WERI-Rb-1 (cell line): ENCODE measurements around the gene PIBF1.

Source experiments
- DNase-seq: peaks from one replicate; pipeline ENCODE4 v3.0.0-alpha.2; 2020
- H3K27ac ChIP-seq: fragments of 250-450 bp; sonication (Bioruptor Pico); 2 replicates; pipeline ENCODE4 v1.5.1; 2020; ENCODE audit warnings: mild to moderate bottlenecking, moderate library complexity
- H3K27me3 ChIP-seq: fragments of 250-450 bp; sonication (Bioruptor Pico); 2 replicates; pipeline ENCODE4 v1.5.1; 2021; ENCODE audit warnings: mild to moderate bottlenecking, low read depth, moderate library complexity; ENCODE audit not compliant: insufficient read depth, severe bottlenecking
- H3K36me3 ChIP-seq: fragments of 250-450 bp; sonication (Bioruptor Pico); 2 replicates; pipeline ENCODE4 v1.5.1; 2020; ENCODE audit warnings: mild to moderate bottlenecking, moderate library complexity
- H3K4me3 ChIP-seq: 2 replicates; pipeline ENCODE4 v1.5.1; 2011; ENCODE audit warnings: low read depth, mild to moderate bottlenecking, control low read depth, low read length
- H3K9me3 ChIP-seq: fragments of 250-450 bp; sonication (Bioruptor Pico); 2 replicates; pipeline ENCODE4 v1.5.1; 2021; ENCODE audit warnings: mild to moderate bottlenecking, moderate library complexity; ENCODE audit not compliant: severe bottlenecking
- CTCF ChIP-seq: IDR thresholded peaks from 2 replicates; pipeline ENCODE4 v1.5.1; 2011; ENCODE audit warnings: low read depth, mild to moderate bottlenecking, control low read depth, inconsistent platforms, low read length

PIBF1 gene

GRCh38 chr13:73001971-73002370 lies 220.0 kb downstream of the PIBF1 start:
- Histone ChIP-seq H3K27me3 (no peaks in the 10 kb centered on the region), H3K4me3 (no peak overlapping the region), H3K27ac (no peak overlapping the region), H3K9me3 (no peaks in the 10 kb centered on the region), H3K36me3 (no peaks in the 10 kb centered on the region; the same call in none of the 2 replicates)
- no peak for DNase-seq
- no peak for TF ChIP-seq CTCF

DNA sequence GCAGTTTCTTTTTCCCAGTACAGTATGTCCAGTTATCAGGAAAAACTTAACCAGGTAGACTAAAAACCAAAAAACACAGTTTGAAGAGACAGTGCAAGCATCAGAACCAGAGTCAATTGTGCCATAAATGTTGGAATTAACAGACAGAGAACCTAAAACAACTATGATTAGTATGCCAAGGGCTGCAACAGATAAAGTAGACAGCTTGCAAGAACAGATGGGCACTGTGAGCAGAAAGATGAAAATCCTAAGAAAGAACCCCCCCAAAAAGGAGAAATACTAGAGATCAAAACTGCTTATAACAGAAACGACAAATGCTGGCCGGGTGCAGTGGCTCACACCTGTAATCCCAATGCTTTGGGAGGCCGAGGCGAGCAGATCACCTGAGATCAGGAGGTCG lies 229.8 kb downstream of the PIBF1 start:
- H3K27me3 ChIP-seq = no peaks in the 10 kb centered on the region
- no peak for DNase-seq
- no peaks in the 10 kb centered on the region for H3K36me3 ChIP-seq
- no peak overlapping the region for H3K4me3 ChIP-seq
- no peak overlapping the region for H3K27ac ChIP-seq
- no peaks in the 10 kb centered on the region for H3K9me3 ChIP-seq
- TF ChIP-seq CTCF = no peak

- DNase-seq = no peak
- no peaks in the 10 kb centered on the region for H3K27me3 ChIP-seq
- no peak overlapping the region for H3K4me3 ChIP-seq
- H3K36me3 ChIP-seq = no peaks in the 10 kb centered on the region
- H3K27ac ChIP-seq = no peak overlapping the region
- TF ChIP-seq CTCF = no peak
- no peaks in the 10 kb centered on the region for H3K9me3 ChIP-seq
Measured at GRCh38 chr13:73015805-73016204, 233.9 kb downstream of the PIBF1 start.

- Histone ChIP-seq H3K27me3 (no peaks in the 10 kb centered on the region), H3K36me3 (no peaks in the 10 kb centered on the region), H3K9me3 (no peaks in the 10 kb centered on the region), H3K4me3 (no peak overlapping the region), H3K27ac (no peak overlapping the region)
- DNase-seq = no peak
- TF ChIP-seq CTCF = no peak
Measured at GRCh38 chr13:73018336-73018735, 236.4 kb downstream of the PIBF1 start.

- no peak for TF ChIP-seq CTCF
- Histone ChIP-seq H3K9me3 (no peaks in the 10 kb centered on the region), H3K4me3 (no peak overlapping the region), H3K36me3 (no peaks in the 10 kb centered on the region), H3K27me3 (no peaks in the 10 kb centered on the region), H3K27ac (no peak overlapping the region)
- DNase-seq = no peak
Measured at GRCh38 chr13:73025217-73026012, 243.5 kb downstream of the PIBF1 start.

GRCh38 chr13:73034901-73035300 lies 253.0 kb downstream of the PIBF1 start:
- H3K27ac ChIP-seq = no peak overlapping the region
- H3K4me3 ChIP-seq = no peak overlapping the region
- H3K36me3 ChIP-seq = no peaks in the 10 kb centered on the region
- no peaks in the 10 kb centered on the region for H3K9me3 ChIP-seq
- H3K27me3 ChIP-seq = no peaks in the 10 kb centered on the region
- TF ChIP-seq CTCF = no peak
- DNase-seq = no peak
